Heart left ventricle (tissue), 16 donors: ENCODE data around the gene CRLF1. TPM values are rescaled to one million over a fixed set of nuclear protein-coding genes. Genes with fewer than 3 reads are reported as not detected.

Experiments used
- ATAC-seq, 4 donors: fragments of 200-7000 bp; cut with Tn5 transposase; one replicate each; pipeline ENCODE4 v1.9.1; 2020 to 2022; ENCODE audit warnings: moderate library complexity in 4 of 4, mild to moderate bottlenecking in 3 of 4, moderate number of reproducible peaks in 1 of 4
- DNase-seq, 5 donors: peaks; one replicate each; pipeline ENCODE4 v3.0.0-alpha.2; 2020
- H3K27ac ChIP-seq, 12 donors: fragments of 200-600 bp; sonication (generic) in 4 of 12; one replicate each; pipeline versions ENCODE4 v1.5.0 to v1.8.0; 2016 to 2022; ENCODE audit warnings: mild to moderate bottlenecking in 2 of 12
- H3K27me3 ChIP-seq, 9 donors: fragments of 200-600 bp; sonication (generic) in 2 of 9; one replicate each; pipeline versions ENCODE4 v1.5.1 to v1.8.0; 2016 to 2022; ENCODE audit warnings: mild to moderate bottlenecking in 3 of 9
- H3K36me3 ChIP-seq, 9 donors: fragments of 200-600 bp; sonication (generic) in 2 of 9; one replicate each; pipeline versions ENCODE4 v1.5.0 to v1.8.0; 2018 to 2022; ENCODE audit warnings: mild to moderate bottlenecking in 2 of 9
- H3K4me1 ChIP-seq, 12 donors: fragments of 200-600 bp; sonication (generic) in 4 of 12; one replicate each; pipeline versions ENCODE4 v1.5.0 to v1.8.0; 2016 to 2022; ENCODE audit warnings: mild to moderate bottlenecking in 3 of 12
- H3K4me3 ChIP-seq, 12 donors: fragments of 200-600 bp; sonication (generic) in 4 of 12; one replicate each; pipeline versions ENCODE4 v1.5.0 to v1.8.0; 2017 to 2022; ENCODE audit warnings: mild to moderate bottlenecking in 9 of 12, moderate library complexity in 4 of 12
- H3K9me3 ChIP-seq, 12 donors: fragments of 200-600 bp; sonication (generic) in 4 of 12; one replicate each; pipeline versions ENCODE4 v1.5.0 to v1.8.0; 2016 to 2022; ENCODE audit warnings: mild to moderate bottlenecking in 1 of 12
- POLR2A ChIP-seq, 2 donors: fragments of 450-650 bp; IDR thresholded peaks; one replicate each; pipeline ENCODE4 v1.6.1; 2017; ENCODE audit warnings: antibody characterized with exemption in 2 of 2, mild to moderate bottlenecking in 2 of 2, moderate library complexity in 2 of 2
- WGBS, 4 donors: extraction: QIAGEN DNeasy Blood & Tissue Kit in 2 of 4; methylation state at CpG; one replicate each; pipeline versions ENCODE4 v1.1.5 to v1.1.7; 2013 to 2018; 5-methylcytosine and 5-hydroxymethylcytosine counted together
- intact Hi-C, 10 donors: fragments of 100-400 bp; cut with DNase I; formaldehyde crosslinking; loops; one replicate each; pipeline versions ENCODE4 v1.11.1 to v1.14.2; 2022
- polyA plus RNA-seq, 2 donors: library from polyadenylated mRNA; stranded (reverse); fragments of 200-250 nt; gene quantifications; one replicate each; pipeline ENCODE4 v1.2.3, GENCODE V29; 2013
- total RNA-seq, 9 donors: library from RNA; depleted of rRNA in 2 of 9; stranded (reverse); fragments of >200 nt in 2 of 9; fragmentation: NEBNext Ultra II Directional in 3 of 9; extraction: Animal tissue kit (Norgen Biotek cat#: 25700) in 3 of 9; gene quantifications; one replicate each; pipeline versions ENCODE4 v1.1.0 to v1.2.4, GENCODE V29; 2016 to 2023
- TF ChIP-seq, protein P1 (sequence below), 12 donors: fragments of 200-600 bp; sonication (generic) in 4 of 12; IDR thresholded peaks; one replicate each; pipeline versions ENCODE4 v1.5.0 to v1.8.0; 2018 to 2022; ENCODE audit warnings: antibody characterized with exemption in 12 of 12, mild to moderate bottlenecking in 5 of 12
- donor health status: ischemic (EF 13 %, LVEDD 7.1; RV severe dilation, severe dysfunction).
- donor health status: healthy with polysubstance abuse.
- donor health status: DM: no; HTN: yes; CAD: no.
- donor health status: DM: no; HTN: no; CAD: no.
- donor health status: ischemic (EF 25% LVEDD 6.9; RV normal size, moderate dysfunction).
- donor health status: ischemic (EF 25% LVEDD 5.7; RV mildly dilated, moderate dysfunction).
- donor health status: healthy.
- donor health status: DM: yes; HTN: yes; CAD: no.
- donor health status: ischemic (EF 35%, LVEDD 5.7; RV mildly dilated, moderate dysfunction).
- donor health status: nonischemic (EF 11% LVEDD 7.7; RV severe dilation, severe dysfunction).
- donor health status: DM: yes; HTN: yes; CAD: no.
- donor health status: PGD.
- donor health status: ischemic (EF 29% LVEDD 5.4; RV normal size, mild dysfunction).
- donor health status: nonischemic (EF 23%, LVEDD 6.1; RV moderate dilation, normal function).

The CRLF1 gene
- total and polyA plus RNA-seq, 11 donors, result 2.8 to 64.0 (median 12.1) TPM

- 1 to 3% (median 3%) methylated on average over 39 to 44 of the region's 44 CpGs for WGBS, 4 donors
- Histone ChIP-seq H3K4me1 (peaks cover 0 to 28% (median 4%) of the 10 kb centered on the region in 12 donors), H3K4me3 (peak overlapping the region; percentile 47 to 92 (median 77)), H3K9me3 (no peaks in the 10 kb centered on the region), H3K27me3 (no peaks in the 10 kb centered on the region), H3K36me3 (no peaks in the 10 kb centered on the region), H3K27ac (peak overlapping the region in 11 of 12 donors; percentile 11 to 92 (median 76))
- DNase-seq, result peak; percentile 97 to 99 (median 97)
- ATAC-seq, result peak; percentile 97 to 99 (median 98)
- intact Hi-C loops, result loop anchor here in 2 of 10 donors (5.0 kb wide), 1 partner anchor 46 kb away; the partner anchor contains the start of gene CRTC1 (in 2 of the 2)
- TF ChIP-seq POLR2A (IDR thresholded peaks at IDR 0.05), result no peak
- TF ChIP-seq, protein P1, sequence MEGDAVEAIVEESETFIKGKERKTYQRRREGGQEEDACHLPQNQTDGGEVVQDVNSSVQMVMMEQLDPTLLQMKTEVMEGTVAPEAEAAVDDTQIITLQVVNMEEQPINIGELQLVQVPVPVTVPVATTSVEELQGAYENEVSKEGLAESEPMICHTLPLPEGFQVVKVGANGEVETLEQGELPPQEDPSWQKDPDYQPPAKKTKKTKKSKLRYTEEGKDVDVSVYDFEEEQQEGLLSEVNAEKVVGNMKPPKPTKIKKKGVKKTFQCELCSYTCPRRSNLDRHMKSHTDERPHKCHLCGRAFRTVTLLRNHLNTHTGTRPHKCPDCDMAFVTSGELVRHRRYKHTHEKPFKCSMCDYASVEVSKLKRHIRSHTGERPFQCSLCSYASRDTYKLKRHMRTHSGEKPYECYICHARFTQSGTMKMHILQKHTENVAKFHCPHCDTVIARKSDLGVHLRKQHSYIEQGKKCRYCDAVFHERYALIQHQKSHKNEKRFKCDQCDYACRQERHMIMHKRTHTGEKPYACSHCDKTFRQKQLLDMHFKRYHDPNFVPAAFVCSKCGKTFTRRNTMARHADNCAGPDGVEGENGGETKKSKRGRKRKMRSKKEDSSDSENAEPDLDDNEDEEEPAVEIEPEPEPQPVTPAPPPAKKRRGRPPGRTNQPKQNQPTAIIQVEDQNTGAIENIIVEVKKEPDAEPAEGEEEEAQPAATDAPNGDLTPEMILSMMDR (IDR thresholded peaks at IDR 0.05), result no peak
Observed at GRCh38 chr19:18636183-18636968, 29.8 kb upstream of the CRLF1 start.

GRCh38 chr19:18635831-18636182 lies 29.2 kb upstream of the CRLF1 start:
- no peaks in the 10 kb centered on the region for H3K9me3 ChIP-seq
- peak overlapping the region in 1 of 12 donors; percentile 84 for H3K27ac ChIP-seq
- H3K4me1 ChIP-seq, result peaks cover 0 to 28% (median 4%) of the 10 kb centered on the region in 12 donors
- peak overlapping the region in 9 of 12 donors; percentile 71 to 92 (median 77) for H3K4me3 ChIP-seq
- DNase-seq (no peak), ATAC-seq (no peak)
- H3K36me3 ChIP-seq, result no peaks in the 10 kb centered on the region
- WGBS, 4 donors, result 13 to 28% (median 17%) methylated on average over 4 to 6 of the region's 6 CpGs
- intact Hi-C loops, result loop anchor here in 2 of 10 donors (5.0 kb wide), 1 partner anchor 46 kb away; the partner anchor contains the start of gene CRTC1 (in 2 of the 2)
- TF ChIP-seq, protein P1 (IDR thresholded peaks at IDR 0.05), result no peak
- TF ChIP-seq POLR2A (IDR thresholded peaks at IDR 0.05), result no peak
- no peaks in the 10 kb centered on the region for H3K27me3 ChIP-seq

- intact Hi-C loops, result loop anchor here in 2 of 10 donors (5.0 kb wide), 1 partner anchor 48 kb away; the partner anchor contains the start of gene CRTC1 (in 2 of the 2)
- H3K36me3 ChIP-seq, result no peaks in the 10 kb centered on the region
- WGBS, 4 donors, result 46 to 58% (median 53%) methylated on average over 12 of the region's 12 CpGs
Observed at GRCh38 chr19:18634612-18635297, 28.2 kb upstream of the CRLF1 start.

More at GRCh38 chr19:18634612-18635297, 28.2 kb upstream of the CRLF1 start:
- H3K4me1 ChIP-seq, result peaks cover 0 to 28% (median 4%) of the 10 kb centered on the region in 12 donors
- no peaks in the 10 kb centered on the region for H3K27me3 ChIP-seq
- no peak overlapping the region for H3K4me3 ChIP-seq
- no peak for DNase-seq
- H3K9me3 ChIP-seq, result no peaks in the 10 kb centered on the region
- no peak for ATAC-seq
- TF ChIP-seq POLR2A (IDR thresholded peaks at IDR 0.05), result no peak
- TF ChIP-seq, protein P1 (IDR thresholded peaks at IDR 0.05), result no peak
- H3K27ac ChIP-seq, result no peak overlapping the region
